Transverse colon (tissue), 3 donors: ENCODE measurements around the gene CRISPLD2.

ENCODE experiments used
- CTCF ChIP-seq, 5 experiments: fragments of 200-600 bp in 3 of 5; fragments of 450-650 bp in 2 of 5; sonication (generic) in 3 of 5; IDR thresholded peaks; 1 replicate in 2 of 5; 2 replicates in 3 of 5; pipeline ENCODE4 v1.5.1; 2016 to 2017; ENCODE audit warnings: antibody characterized with exemption in 5 of 5, inconsistent platforms in 3 of 5, mild to moderate bottlenecking in 2 of 5, moderate library complexity in 1 of 5
- EP300 ChIP-seq: sonication (generic); formaldehyde crosslinking; IDR thresholded peaks from one replicate; pipeline ENCODE4 v1.6.1; 2017; ENCODE audit warnings: antibody characterized with exemption, low read depth
- POLR2A ChIP-seq: fragments of 450-650 bp; IDR thresholded peaks from one replicate; pipeline ENCODE4 v1.6.1; 2016; ENCODE audit warnings: antibody characterized with exemption, mild to moderate bottlenecking, moderate library complexity

GRCh38 chr16:84840687-84841627 is 21.2 kb downstream of the CRISPLD2 start:
- TF ChIP-seq EP300 (no peak), CTCF (IDR thresholded peaks at IDR 0.05) (no peak), POLR2A (no peak)
